ENCODE data around the gene CPA4. TPM values are rescaled to one million over a fixed set of nuclear protein-coding genes. Genes with fewer than 3 reads are reported as not detected.

The CPA4 gene
- total RNA-seq, 1 experiment from 2014 or later = 22.1 TPM

- Histone ChIP-seq H3K36me3 (ENCODE audit: low read depth, low read length) (no peaks in the 10 kb centered on the region), H3K79me2 (ENCODE audit: low read length) (no peaks in the 10 kb centered on the region), H3K27me3 (ENCODE audit: low read length) (no peaks in the 10 kb centered on the region), H3K9me2 (replicated peaks; ENCODE audit: low read length) (no peaks in the 10 kb centered on the region), H3K4me1 (ENCODE audit: insufficient read depth, low read length) (no peaks in the 10 kb centered on the region), H3K4me2 (ENCODE audit: low read length) (no peak overlapping the region), H3F3A (ENCODE audit: low read length, unreplicated experiment) (no peaks in the 10 kb centered on the region), H3K9ac (ENCODE audit: low read length) (no peak overlapping the region), H2AFZ (ENCODE audit: low read length) (no peak overlapping the region), H3K9me3 (ENCODE audit: low read length) (no peaks in the 10 kb centered on the region), H3K4me3 (ENCODE audit: low read length) (no peak overlapping the region), H3K27ac (ENCODE audit: low read length) (no peak overlapping the region), H4K20me1 (ENCODE audit: low read length) (no peaks in the 10 kb centered on the region)
- ChIA-PET CTCF (no interaction called here), POLR2A (ENCODE audit: unreplicated experiment) (no interaction called here)
- no peak for TF ChIP-seq EZH2phosphoT487 (IDR thresholded peaks at IDR 0.05; ENCODE audit: borderline replicate concordance, low read length)
- TF ChIP-seq CTCF (conservative IDR thresholded peaks at IDR 0.05; ENCODE audit: low read depth, low read length) = no peak
- no peak for TF ChIP-seq EZH2 (IDR thresholded peaks at IDR 0.05; ENCODE audit: low read length, unreplicated experiment)
- no TSS peak for BruUV-seq (replicated peaks)
- DNase-seq = no peak
- intact Hi-C loops (cut with micrococcal nuclease) = no loop called here
- no peak for ATAC-seq
Measured at GRCh38 chr7:130345725-130346124, 52.8 kb downstream of the CPA4 start.

- no peaks in the 10 kb centered on the region for H3K36me3 ChIP-seq (ENCODE audit: low read depth, low read length)
- H2AFZ ChIP-seq (ENCODE audit: low read length) = no peak overlapping the region
- TF ChIP-seq EZH2phosphoT487 (IDR thresholded peaks at IDR 0.05; ENCODE audit: borderline replicate concordance, low read length) (no peak), CTCF (conservative IDR thresholded peaks at IDR 0.05; ENCODE audit: low read depth, low read length) (no peak), EZH2 (IDR thresholded peaks at IDR 0.05; ENCODE audit: low read length, unreplicated experiment) (no peak)
- ATAC-seq (no peak), DNase-seq (no peak)
- no peak overlapping the region for H3K9ac ChIP-seq (ENCODE audit: low read length)
- intact Hi-C loops (cut with micrococcal nuclease) = no loop called here
- H3K9me2 ChIP-seq (replicated peaks; ENCODE audit: low read length) = no peaks in the 10 kb centered on the region
- H3F3A ChIP-seq (ENCODE audit: low read length, unreplicated experiment) = no peaks in the 10 kb centered on the region
- no peaks in the 10 kb centered on the region for H3K4me1 ChIP-seq (ENCODE audit: insufficient read depth, low read length)
- POLR2A ChIA-PET (ENCODE audit: unreplicated experiment) = no interaction called here
- no peaks in the 10 kb centered on the region for H3K79me2 ChIP-seq (ENCODE audit: low read length)
- BruUV-seq (replicated peaks) = no TSS peak
- H3K9me3 ChIP-seq (ENCODE audit: low read length) = no peaks in the 10 kb centered on the region
- no peak overlapping the region for H3K4me2 ChIP-seq (ENCODE audit: low read length)
- CTCF ChIA-PET = no interaction called here
- no peaks in the 10 kb centered on the region for H4K20me1 ChIP-seq (ENCODE audit: low read length)
- H3K27ac ChIP-seq (ENCODE audit: low read length) = no peak overlapping the region
- H3K27me3 ChIP-seq (ENCODE audit: low read length) = no peaks in the 10 kb centered on the region
- no peak overlapping the region for H3K4me3 ChIP-seq (ENCODE audit: low read length)
Measured at GRCh38 chr7:130346177-130346905, 53.4 kb downstream of the CPA4 start.

- Histone ChIP-seq H4K20me1 (ENCODE audit: low read length) (no peaks in the 10 kb centered on the region), H3K9me2 (replicated peaks; ENCODE audit: low read length) (no peaks in the 10 kb centered on the region), H3K4me1 (ENCODE audit: insufficient read depth, low read length) (no peaks in the 10 kb centered on the region), H3K79me2 (ENCODE audit: low read length) (no peaks in the 10 kb centered on the region), H3K9ac (ENCODE audit: low read length) (no peak overlapping the region), H3K4me3 (ENCODE audit: low read length) (no peak overlapping the region), H3K27ac (ENCODE audit: low read length) (no peak overlapping the region), H3K27me3 (ENCODE audit: low read length) (no peaks in the 10 kb centered on the region), H3K4me2 (ENCODE audit: low read length) (no peak overlapping the region), H2AFZ (ENCODE audit: low read length) (no peak overlapping the region), H3F3A (ENCODE audit: low read length, unreplicated experiment) (no peaks in the 10 kb centered on the region), H3K9me3 (ENCODE audit: low read length) (no peaks in the 10 kb centered on the region), H3K36me3 (ENCODE audit: low read depth, low read length) (no peaks in the 10 kb centered on the region)
- ChIA-PET POLR2A (ENCODE audit: unreplicated experiment) (no interaction called here), CTCF (no interaction called here)
- intact Hi-C loops (cut with micrococcal nuclease) = no loop called here
- ATAC-seq (no peak), DNase-seq (no peak)
- BruUV-seq (replicated peaks) = no TSS peak
- TF ChIP-seq EZH2 (IDR thresholded peaks at IDR 0.05; ENCODE audit: low read length, unreplicated experiment) (no peak), CTCF (conservative IDR thresholded peaks at IDR 0.05; ENCODE audit: low read depth, low read length) (no peak), EZH2phosphoT487 (IDR thresholded peaks at IDR 0.05; ENCODE audit: borderline replicate concordance, low read length) (no peak)
Measured at GRCh38 chr7:130346941-130347340, 54.0 kb downstream of the CPA4 start.

Data from PC-3 (cell line).